GM18519 (cell line): ENCODE measurements around the gene GPRC5A.

ENCODE experiments used
- ATAC-seq: cut with Tn5 transposase; IDR thresholded peaks from one replicate; pipeline ENCODE4 v1.9.1; 2021; ENCODE audit warnings: mild to moderate bottlenecking, moderate library complexity; ENCODE audit not compliant: unreplicated experiment, low FRiP score

The GPRC5A gene

GRCh38 chr12:12883369-12884001, 7.9 kb upstream of the GPRC5A start:
- no peak for ATAC-seq

- no peak for ATAC-seq
Measured at GRCh38 chr12:12885096-12885792, 6.1 kb upstream of the GPRC5A start.

GRCh38 chr12:12887471-12887870, 3.9 kb upstream of the GPRC5A start:
- no peak for ATAC-seq

GRCh38 chr12:12889701-12890100, 1.7 kb upstream of the GPRC5A start:
- ATAC-seq, result no peak

- no peak for ATAC-seq
Measured at GRCh38 chr12:12890543-12891079, 751 bp upstream of the GPRC5A start.

GRCh38 chr12:12891881-12892355, 556 bp downstream of the GPRC5A start:
- ATAC-seq, result no peak

GRCh38 chr12:12892681-12893141, 1.3 kb downstream of the GPRC5A start:
- ATAC-seq, result no peak

GRCh38 chr12:12893438-12893837, 2.1 kb downstream of the GPRC5A start:
- no peak for ATAC-seq

GRCh38 chr12:12896260-12896659, 4.9 kb downstream of the GPRC5A start:
- no peak for ATAC-seq

- no peak for ATAC-seq
Measured at GRCh38 chr12:12897302-12897701, 5.9 kb downstream of the GPRC5A start.

GRCh38 chr12:12898136-12898717, 6.9 kb downstream of the GPRC5A start:
- ATAC-seq, result no peak

GRCh38 chr12:12898911-12899511, 7.6 kb downstream of the GPRC5A start:
- ATAC-seq, result no peak

- ATAC-seq, result peak; percentile 60
Measured at GRCh38 chr12:12899530-12900380, 8.4 kb downstream of the GPRC5A start.

GRCh38 chr12:12900786-12901157, 9.4 kb downstream of the GPRC5A start:
- ATAC-seq, result no peak

- ATAC-seq, result no peak
Measured at GRCh38 chr12:12901158-12901791, 9.9 kb downstream of the GPRC5A start.

- no peak for ATAC-seq
Measured at GRCh38 chr12:12902036-12902435, 10.7 kb downstream of the GPRC5A start.

- ATAC-seq, result no peak
Measured at GRCh38 chr12:12903642-12904609, 12.6 kb downstream of the GPRC5A start.

- no peak for ATAC-seq
Measured at GRCh38 chr12:12907552-12907951, 16.2 kb downstream of the GPRC5A start.

GRCh38 chr12:12908252-12908651, 16.9 kb downstream of the GPRC5A start:
- ATAC-seq, result no peak
